GM12872 (cell line): ENCODE data around the gene OLA1.
A peak's percentile ranks its signal among the peaks of the same experiment; 100 is the strongest.

Experiments
- TF ChIP-seq, protein P1 (sequence below): IDR thresholded peaks from 3 replicates; pipeline ENCODE4 v1.5.1; 2011; ENCODE audit warnings: low read depth, mild to moderate bottlenecking, low read length, moderate library complexity; ENCODE audit not compliant: insufficient read depth

The OLA1 gene

DNA sequence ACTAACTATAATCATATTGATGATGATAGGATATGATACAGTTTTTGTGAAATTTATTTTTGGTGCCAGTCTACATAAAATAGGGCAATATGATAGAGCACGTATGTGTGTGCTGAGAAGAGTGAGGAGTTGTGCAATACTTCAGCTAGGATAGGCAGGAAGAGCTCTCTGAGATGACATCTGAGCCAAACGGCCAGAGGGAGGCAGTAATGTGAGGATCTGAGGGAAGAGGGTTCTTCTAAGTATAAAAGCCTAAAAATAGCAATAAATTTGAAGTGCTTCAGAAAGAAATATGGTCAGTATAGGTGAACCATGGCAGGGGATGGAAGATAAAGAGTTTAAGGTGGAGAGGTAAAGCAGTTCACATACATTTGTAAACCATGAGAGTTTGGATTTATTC lies 102.5 kb downstream of the OLA1 start:
- TF ChIP-seq, protein P1, sequence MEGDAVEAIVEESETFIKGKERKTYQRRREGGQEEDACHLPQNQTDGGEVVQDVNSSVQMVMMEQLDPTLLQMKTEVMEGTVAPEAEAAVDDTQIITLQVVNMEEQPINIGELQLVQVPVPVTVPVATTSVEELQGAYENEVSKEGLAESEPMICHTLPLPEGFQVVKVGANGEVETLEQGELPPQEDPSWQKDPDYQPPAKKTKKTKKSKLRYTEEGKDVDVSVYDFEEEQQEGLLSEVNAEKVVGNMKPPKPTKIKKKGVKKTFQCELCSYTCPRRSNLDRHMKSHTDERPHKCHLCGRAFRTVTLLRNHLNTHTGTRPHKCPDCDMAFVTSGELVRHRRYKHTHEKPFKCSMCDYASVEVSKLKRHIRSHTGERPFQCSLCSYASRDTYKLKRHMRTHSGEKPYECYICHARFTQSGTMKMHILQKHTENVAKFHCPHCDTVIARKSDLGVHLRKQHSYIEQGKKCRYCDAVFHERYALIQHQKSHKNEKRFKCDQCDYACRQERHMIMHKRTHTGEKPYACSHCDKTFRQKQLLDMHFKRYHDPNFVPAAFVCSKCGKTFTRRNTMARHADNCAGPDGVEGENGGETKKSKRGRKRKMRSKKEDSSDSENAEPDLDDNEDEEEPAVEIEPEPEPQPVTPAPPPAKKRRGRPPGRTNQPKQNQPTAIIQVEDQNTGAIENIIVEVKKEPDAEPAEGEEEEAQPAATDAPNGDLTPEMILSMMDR: no peak

DNA sequence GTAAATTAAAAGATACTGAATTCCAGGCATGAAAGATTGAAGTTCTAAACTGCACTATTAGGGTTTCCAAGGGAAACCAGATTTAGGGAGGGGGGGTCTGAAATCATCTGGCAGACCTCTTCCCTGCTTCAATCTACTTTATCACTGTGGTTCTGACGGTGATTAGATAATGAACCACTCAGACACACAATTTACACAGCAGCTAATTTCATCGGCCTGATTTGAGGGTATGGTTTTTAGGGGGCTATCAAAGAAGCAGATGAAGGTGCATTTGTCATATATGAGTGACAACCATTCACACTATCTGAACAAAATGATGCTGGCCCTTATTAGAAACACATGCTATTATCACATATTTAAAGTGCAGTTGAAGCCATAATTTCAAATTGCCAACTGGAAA lies 106.0 kb downstream of the OLA1 start:
- TF ChIP-seq, protein P1: no peak

DNA sequence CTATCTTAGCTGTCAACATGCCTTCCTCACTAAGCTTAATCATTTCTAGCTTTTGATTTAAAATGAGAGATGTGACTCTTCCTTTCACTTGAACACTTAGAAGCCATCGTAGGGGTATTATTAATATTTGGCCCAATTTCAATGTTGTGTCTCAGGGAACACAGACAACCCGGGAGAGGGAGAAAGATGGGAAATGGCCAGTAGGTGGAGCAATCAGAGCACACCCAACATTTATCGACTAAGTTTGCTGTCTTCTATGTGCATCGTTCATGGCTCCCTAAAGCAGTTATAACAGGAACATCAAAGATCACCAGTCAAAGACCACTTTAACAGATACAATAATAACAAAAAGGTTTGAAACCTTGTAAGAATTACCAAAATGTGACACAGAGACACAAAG lies 110.2 kb downstream of the OLA1 start:
- TF ChIP-seq, protein P1: peak; percentile 27; the same call in 1 of the 3 replicates

DNA sequence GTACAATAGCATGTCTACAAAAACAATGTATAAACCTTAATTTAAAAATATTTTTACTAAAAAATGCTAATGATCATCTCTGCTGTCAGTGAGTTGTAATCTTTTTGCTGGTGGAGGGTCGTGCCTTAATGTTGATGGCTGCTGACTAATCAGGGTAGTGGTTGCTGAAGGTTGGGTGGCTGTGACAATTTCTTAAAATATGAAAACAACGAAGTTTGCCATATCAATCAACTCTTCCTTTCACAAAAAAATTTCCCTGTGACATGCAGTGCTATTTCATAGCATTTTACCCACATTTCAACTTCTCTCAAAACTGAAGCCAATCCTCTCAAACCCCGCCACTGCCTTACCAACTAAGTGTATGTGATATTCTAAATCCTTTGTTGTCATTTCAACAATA lies 112.4 kb downstream of the OLA1 start:
- TF ChIP-seq, protein P1: no peak

DNA sequence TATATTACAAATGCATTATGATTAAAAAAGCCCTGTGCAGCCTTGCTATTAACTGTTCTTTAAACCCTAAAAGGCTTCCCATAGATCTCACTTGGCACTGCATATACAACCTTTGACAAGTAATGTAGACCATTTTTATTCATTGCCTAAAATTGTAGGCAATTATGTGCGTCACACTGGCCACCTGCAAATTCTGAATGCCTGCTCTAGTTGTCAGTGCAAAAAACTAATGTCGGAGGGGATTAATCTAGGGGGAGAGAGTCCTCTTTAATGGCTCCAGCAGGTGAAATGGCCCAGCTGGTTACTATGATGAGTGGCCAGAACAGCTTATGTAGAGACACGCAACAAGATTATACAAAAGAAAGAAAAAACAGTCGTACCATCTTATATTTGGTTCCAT lies 123.2 kb downstream of the OLA1 start:
- TF ChIP-seq, protein P1: no peak

DNA sequence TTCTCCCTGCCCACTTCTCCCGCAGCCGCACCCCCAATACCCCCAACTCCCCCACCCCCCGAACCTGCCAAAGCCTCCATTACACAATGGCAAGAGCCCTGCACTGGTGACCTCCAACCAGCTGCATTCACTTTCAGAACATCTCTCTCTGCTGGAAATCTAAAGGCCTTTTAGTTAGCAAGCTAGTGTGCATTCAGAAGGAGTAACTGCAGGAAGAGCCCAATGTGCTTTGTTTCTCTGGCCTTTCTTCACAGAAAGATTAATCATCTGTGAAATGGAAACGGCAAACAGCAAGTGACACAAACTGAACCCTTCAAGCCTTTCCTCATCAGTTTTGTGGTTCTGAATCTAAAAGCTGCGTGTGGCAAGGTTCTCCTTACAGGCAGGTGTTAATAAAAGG lies 124.2 kb downstream of the OLA1 start:
- TF ChIP-seq, protein P1: no peak

DNA sequence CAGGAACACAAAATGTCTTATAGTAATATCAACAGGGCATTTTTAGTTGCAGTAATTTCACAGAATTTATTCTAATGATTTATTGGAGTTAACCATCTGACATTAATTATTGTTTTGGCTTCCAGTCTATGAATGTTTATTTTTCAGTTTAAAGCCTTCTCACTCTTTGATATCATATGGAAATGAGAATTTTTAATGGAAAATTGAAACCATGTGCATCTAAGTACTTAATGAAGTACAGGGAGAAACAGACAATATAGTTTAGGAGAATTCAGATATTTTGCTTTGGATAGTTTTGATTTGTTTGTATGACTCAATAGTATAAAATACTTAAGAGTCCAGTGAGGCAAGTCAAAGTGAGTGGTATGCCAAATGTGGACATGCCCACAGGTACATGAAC lies 126.1 kb downstream of the OLA1 start:
- TF ChIP-seq, protein P1: no peak

DNA sequence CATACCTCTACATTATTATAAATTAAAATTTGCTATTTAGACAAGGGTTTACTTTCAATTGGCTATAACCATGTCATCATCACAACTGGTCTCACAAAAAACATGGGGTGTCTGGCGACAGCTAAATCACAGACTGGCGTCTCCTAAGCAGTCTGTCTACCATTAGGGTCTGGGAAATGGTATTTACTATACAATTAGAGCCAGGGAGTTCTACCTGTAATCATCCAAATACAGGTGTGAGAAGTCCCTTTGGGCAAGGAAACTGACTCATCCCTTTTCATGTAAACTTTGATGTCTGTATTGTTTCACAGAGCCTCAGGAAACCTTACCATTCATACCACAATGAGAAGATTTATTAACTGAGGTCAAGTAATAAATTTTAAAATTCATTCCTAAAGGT lies 126.7 kb downstream of the OLA1 start:
- TF ChIP-seq, protein P1: no peak
